MCF 10A (cell line): Measurements from ENCODE around the gene FBXW7. TPM values are rescaled to one million over a fixed set of nuclear protein-coding genes. Genes with fewer than 3 reads are reported as not detected.

Experiments
- BruUV-seq: library from RNA; stranded (reverse); fragments of 400-500 nt; replicated peaks from 2 replicates; lab custom pipeline; 2021; lab: Mats Ljungman, UMichigan
- CTCF ChIA-PET: fragments of 300-600 bp; sonication (Branson Sonifier 250); formaldehyde crosslinking; extraction: SDS; loops from one replicate; lab custom pipeline; 2021; ENCODE audit warnings: antibody characterized with exemption, inconsistent platforms; lab: Yijun Ruan, JAX
- POLR2A ChIA-PET: fragments of 300-600, 350-650 bp; sonication (Branson Sonifier 250); formaldehyde crosslinking; extraction: SDS; loops from one replicate; lab custom pipeline; 2020; ENCODE audit warnings: antibody characterized with exemption, inconsistent platforms; lab: Yijun Ruan, JAX
- DNase-seq: peaks from one replicate; pipeline ENCODE4 v3.0.0-alpha.2; 2018; ENCODE audit not compliant: unreplicated experiment
- H3K27ac Mint-ChIP-seq: one replicate; pipeline ENCODE4 v1.8.0; 2022; ENCODE audit warnings: mild to moderate bottlenecking, low read depth, mixed read lengths; ENCODE audit not compliant: unreplicated experiment
- H3K27me3 Mint-ChIP-seq: one replicate; pipeline ENCODE4 v1.8.0; 2022; ENCODE audit warnings: mixed read lengths; ENCODE audit not compliant: insufficient read depth, unreplicated experiment
- H3K36me3 Mint-ChIP-seq: one replicate; pipeline ENCODE4 v1.8.0; 2022; ENCODE audit warnings: mild to moderate bottlenecking, moderate library complexity, mixed read lengths; ENCODE audit not compliant: insufficient read depth, unreplicated experiment
- H3K4me1 Mint-ChIP-seq: one replicate; pipeline ENCODE4 v1.8.0; 2022; ENCODE audit warnings: mixed read lengths; ENCODE audit not compliant: insufficient read depth, unreplicated experiment
- H3K4me3 Mint-ChIP-seq: one replicate; pipeline ENCODE4 v1.8.0; 2022; ENCODE audit warnings: mild to moderate bottlenecking, moderate library complexity, mixed read lengths; ENCODE audit not compliant: unreplicated experiment
- H3K9me3 Mint-ChIP-seq: one replicate; pipeline ENCODE4 v1.8.0; 2022; ENCODE audit warnings: mixed read lengths; ENCODE audit not compliant: unreplicated experiment
- CTCF ChIP-seq: fragments of 200-600 bp; IDR thresholded peaks from one replicate; pipeline ENCODE4 v1.8.0; 2022; ENCODE audit warnings: antibody characterized with exemption, mild to moderate bottlenecking; ENCODE audit not compliant: unreplicated experiment
- intact Hi-C: fragments of 100-400 bp; cut with micrococcal nuclease; formaldehyde crosslinking; loops from 2 replicates; pipeline ENCODE4 v1.14.1; 2022
- total RNA-seq: library from RNA; stranded (reverse); gene quantifications from 2 replicates; pipeline ENCODE4 v1.2.3, GENCODE V29; 2022

FBXW7 gene
- total RNA-seq, 1 experiment from 2014 or later = 40.2 TPM

GRCh38 chr4:152512483-152512882 lies 23.4 kb downstream of the FBXW7 start:
- BruUV-seq = no TSS peak
- intact Hi-C loops = no loop called here
- ChIA-PET POLR2A (no interaction called here), CTCF (no interaction called here)
- no peaks in the 10 kb centered on the region for H3K27me3 Mint-ChIP-seq
- peaks cover 13% of the 10 kb centered on the region for H3K36me3 Mint-ChIP-seq
- no peak overlapping the region for H3K4me3 Mint-ChIP-seq
- peaks cover 7% of the 10 kb centered on the region for H3K9me3 Mint-ChIP-seq
- H3K4me1 Mint-ChIP-seq = peaks cover 25% of the 10 kb centered on the region
- no peak overlapping the region for H3K27ac Mint-ChIP-seq
- TF ChIP-seq CTCF = no peak
- DNase-seq = no peak

GRCh38 chr4:152510349-152511147 lies 25.3 kb downstream of the FBXW7 start:
- H3K4me3 Mint-ChIP-seq = no peak overlapping the region
- DNase-seq = no peak
- intact Hi-C loops = no loop called here
- POLR2A ChIA-PET = interaction anchor here (0.9 to 2.1 kb wide), 2 partner anchors 11 to 26 kb away, joined by 4 to 7 read pairs; partner anchors contain the start of gene FBXW7
- no peak for TF ChIP-seq CTCF
- H3K27me3 Mint-ChIP-seq = no peaks in the 10 kb centered on the region
- H3K27ac Mint-ChIP-seq = no peak overlapping the region
- peaks cover 7% of the 10 kb centered on the region for H3K9me3 Mint-ChIP-seq
- peaks cover 17% of the 10 kb centered on the region for H3K4me1 Mint-ChIP-seq
- CTCF ChIA-PET = interaction anchor here (0.6 to 1.2 kb wide), 4 partner anchors 8 to 163 kb away, joined by 3 to 5 read pairs (median 4); no protein-coding TSS in a partner anchor
- peaks cover 7% of the 10 kb centered on the region for H3K36me3 Mint-ChIP-seq
- no TSS peak for BruUV-seq

GRCh38 chr4:152509595-152510225 lies 26.2 kb downstream of the FBXW7 start:
- peaks cover 12% of the 10 kb centered on the region for H3K4me1 Mint-ChIP-seq
- peaks cover 7% of the 10 kb centered on the region for H3K36me3 Mint-ChIP-seq
- H3K4me3 Mint-ChIP-seq = no peak overlapping the region
- H3K27ac Mint-ChIP-seq = no peak overlapping the region
- no peak for DNase-seq
- TF ChIP-seq CTCF = no peak
- no peaks in the 10 kb centered on the region for H3K27me3 Mint-ChIP-seq
- BruUV-seq = no TSS peak
- ChIA-PET CTCF (interaction anchor here (0.6 to 1.3 kb wide), 3 partner anchors 8 to 164 kb away, joined by 3 to 5 read pairs (median 4); no protein-coding TSS in a partner anchor), POLR2A (interaction anchor here (0.6 to 2.1 kb wide), 3 partner anchors 12 to 82 kb away, joined by 3 to 7 read pairs (median 4); partner anchors contain the start of gene FBXW7)
- peaks cover 7% of the 10 kb centered on the region for H3K9me3 Mint-ChIP-seq
- intact Hi-C loops = no loop called here

DNA sequence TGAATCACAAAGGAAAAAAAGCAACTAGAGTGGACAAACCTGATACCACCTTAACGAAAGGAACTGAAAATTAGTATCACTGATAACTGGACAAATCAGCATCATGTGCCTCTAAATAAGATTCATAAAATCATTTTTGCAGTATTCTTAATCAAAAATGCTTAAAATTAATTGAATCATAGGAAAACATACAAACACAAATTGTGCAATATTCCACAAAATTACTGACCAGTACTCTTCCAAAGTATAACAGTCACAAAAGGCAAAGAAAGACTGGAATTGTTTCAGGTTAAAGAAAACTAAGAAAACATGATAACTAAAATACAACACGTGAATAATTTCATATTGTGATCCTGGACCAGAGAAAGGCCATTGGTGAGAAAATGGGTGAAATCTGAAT lies 27.1 kb downstream of the FBXW7 start:
- no peaks in the 10 kb centered on the region for H3K27me3 Mint-ChIP-seq
- H3K4me1 Mint-ChIP-seq = peaks cover 5% of the 10 kb centered on the region
- no TSS peak for BruUV-seq
- H3K9me3 Mint-ChIP-seq = peaks cover 7% of the 10 kb centered on the region
- CTCF ChIA-PET = interaction anchor here (0.6 to 1.3 kb wide), 2 partner anchors 132 to 741 kb away, joined by 3 to 4 read pairs; no protein-coding TSS in a partner anchor
- H3K4me3 Mint-ChIP-seq = no peak overlapping the region
- no peak overlapping the region for H3K27ac Mint-ChIP-seq
- TF ChIP-seq CTCF = no peak
- no peak for DNase-seq
- POLR2A ChIA-PET = interaction anchor here (0.6 to 2.1 kb wide), 2 partner anchors 27 to 82 kb away, joined by 3 to 7 read pairs; partner anchors contain the start of gene FBXW7
- intact Hi-C loops = no loop called here
- peaks cover 7% of the 10 kb centered on the region for H3K36me3 Mint-ChIP-seq
